Measurements from ENCODE around the gene PPT2.

PPT2 gene

GRCh38 chr6:32146687-32147086 lies 7.3 kb upstream of the PPT2 start:
- TF ChIP-seq CTCF (IDR thresholded peaks at IDR 0.05; ENCODE audit: insufficient read depth, low read length, missing control alignments), result no peak
- H3K4me3 ChIP-seq (ENCODE audit: low read depth, low read length), result no peak overlapping the region
- no peak for DNase-seq (ENCODE audit: low read depth, low spot score)
- ChIA-PET CTCF (interaction anchor here (1.0 to 1.8 kb wide), 2 partner anchors 12 to 28 kb away, joined by 4 read pairs; no protein-coding TSS in a partner anchor), POLR2A (interaction anchor here (0.6 kb wide), 1 partner anchor 25 kb away, joined by 3 read pairs; no protein-coding TSS in a partner anchor)

- DNase-seq (ENCODE audit: low read depth, low spot score), result no peak
- CTCF ChIA-PET, result interaction anchor here (0.8 to 1.0 kb wide), 2 partner anchors 28 to 48 kb away, joined by 3 to 4 read pairs; no protein-coding TSS in a partner anchor
- POLR2A ChIA-PET, result no interaction called here
- no peak overlapping the region for H3K4me3 ChIP-seq (ENCODE audit: low read depth, low read length)
- TF ChIP-seq CTCF (IDR thresholded peaks at IDR 0.05; ENCODE audit: insufficient read depth, low read length, missing control alignments), result no peak
These were observed 6.4 kb upstream of the PPT2 start for GRCh38 chr6:32147401-32148132.

GRCh38 chr6:32148289-32149091 lies 5.5 kb upstream of the PPT2 start:
- no peak overlapping the region for H3K4me3 ChIP-seq (ENCODE audit: low read depth, low read length)
- ChIA-PET POLR2A (no interaction called here), CTCF (interaction anchor here (0.8 kb wide), 1 partner anchor 47 kb away, joined by 4 read pairs; no protein-coding TSS in a partner anchor)
- TF ChIP-seq CTCF (IDR thresholded peaks at IDR 0.05; ENCODE audit: insufficient read depth, low read length, missing control alignments), result no peak
- DNase-seq (ENCODE audit: low read depth, low spot score), result no peak

- no peak overlapping the region for H3K4me3 ChIP-seq (ENCODE audit: low read depth, low read length)
- CTCF ChIA-PET, result no interaction called here
- POLR2A ChIA-PET, result no interaction called here
- no peak for TF ChIP-seq CTCF (IDR thresholded peaks at IDR 0.05; ENCODE audit: insufficient read depth, low read length, missing control alignments)
- no peak for DNase-seq (ENCODE audit: low read depth, low spot score)
These were observed 4.7 kb upstream of the PPT2 start for GRCh38 chr6:32149092-32149755.

GRCh38 chr6:32149932-32150870 lies 3.7 kb upstream of the PPT2 start:
- peak overlapping the region; percentile 20; the same call in 1 of the 2 replicates for H3K4me3 ChIP-seq (ENCODE audit: low read depth, low read length)
- ChIA-PET POLR2A (interaction anchor here (0.9 kb wide), 1 partner anchor 1125 kb away, joined by 3 read pairs; no protein-coding TSS in a partner anchor), CTCF (no interaction called here)
- DNase-seq (ENCODE audit: low read depth, low spot score), result no peak
- TF ChIP-seq CTCF (IDR thresholded peaks at IDR 0.05; ENCODE audit: insufficient read depth, low read length, missing control alignments), result no peak

All from AG04449 (cell line).